ENCODE results near the gene SPAG8. TPM values are rescaled to one million over a fixed set of nuclear protein-coding genes. Genes with fewer than 3 reads are reported as not detected.

The SPAG8 gene
- total RNA-seq, 4 donors from 2014 or later = 0.81 to 2.1 (median 1.4) TPM

GRCh38 chr9:35835766-35836165 lies 23.7 kb upstream of the SPAG8 start:
- peaks cover 0 to 39% (median 6%) of the 10 kb centered on the region in 3 donors for H3K4me1 ChIP-seq
- 80 to 100% methylated on average over 1 to 2 of the region's 2 CpGs for WGBS, 2 donors (ENCODE audit: low coverage in 1 of 2)
- no peak overlapping the region for H3K27ac ChIP-seq
- no peak for ATAC-seq
- H3K36me3 ChIP-seq = peaks cover 0 to 17% of the 10 kb centered on the region in 2 donors
- H3K9me3 ChIP-seq = no peaks in the 10 kb centered on the region
- no peaks in the 10 kb centered on the region for H3K27me3 ChIP-seq
- no peak overlapping the region for H3K4me3 ChIP-seq
- TF ChIP-seq EP300 (IDR thresholded peaks at IDR 0.05) (no peak), POLR2A (IDR thresholded peaks at IDR 0.05) (no peak), POLR2AphosphoS5 (IDR thresholded peaks at IDR 0.05) (no peak), CTCF (IDR thresholded peaks at IDR 0.05) (no peak)

GRCh38 chr9:35835216-35835632 lies 23.2 kb upstream of the SPAG8 start:
- Histone ChIP-seq H3K36me3 (peaks cover 0 to 17% of the 10 kb centered on the region in 2 donors), H3K4me3 (no peak overlapping the region), H3K27me3 (no peaks in the 10 kb centered on the region), H3K4me1 (peaks cover 0 to 45% (median 11%) of the 10 kb centered on the region in 3 donors), H3K9me3 (no peaks in the 10 kb centered on the region), H3K27ac (no peak overlapping the region)
- TF ChIP-seq POLR2A (IDR thresholded peaks at IDR 0.05) = no peak
- TF ChIP-seq EP300 (IDR thresholded peaks at IDR 0.05) = no peak
- no peak for TF ChIP-seq POLR2AphosphoS5 (IDR thresholded peaks at IDR 0.05)
- no peak for TF ChIP-seq CTCF (IDR thresholded peaks at IDR 0.05)
- 80 to 100% methylated on average over 1 of the region's 3 CpGs for WGBS, 2 donors (ENCODE audit: low coverage in 1 of 2)
- ATAC-seq = no peak

- no peak overlapping the region for H3K27ac ChIP-seq
- no peak for ATAC-seq
- TF ChIP-seq POLR2AphosphoS5 (IDR thresholded peaks at IDR 0.05) (no peak), EP300 (IDR thresholded peaks at IDR 0.05) (no peak), CTCF (IDR thresholded peaks at IDR 0.05) (no peak), POLR2A (IDR thresholded peaks at IDR 0.05) (no peak)
- no peaks in the 10 kb centered on the region for H3K9me3 ChIP-seq
- peaks cover 0 to 17% of the 10 kb centered on the region in 2 donors for H3K36me3 ChIP-seq
- peaks cover 0 to 52% (median 18%) of the 10 kb centered on the region in 3 donors for H3K4me1 ChIP-seq
- no peaks in the 10 kb centered on the region for H3K27me3 ChIP-seq
- WGBS, 2 donors (ENCODE audit: low coverage in 1 of 2) = 74 to 77% methylated on average over 9 to 10 of the region's 14 CpGs
- no peak overlapping the region for H3K4me3 ChIP-seq
Observed at GRCh38 chr9:35834260-35835215, 22.5 kb upstream of the SPAG8 start.

GRCh38 chr9:35832814-35833213 lies 20.8 kb upstream of the SPAG8 start:
- H3K4me1 ChIP-seq = peaks cover 0 to 63% (median 21%) of the 10 kb centered on the region in 3 donors
- H3K9me3 ChIP-seq = no peaks in the 10 kb centered on the region
- H3K27me3 ChIP-seq = no peaks in the 10 kb centered on the region
- peak overlapping the region in 2 of 4 donors; percentile 11 to 52 for H3K27ac ChIP-seq
- H3K36me3 ChIP-seq = peaks cover 0 to 17% of the 10 kb centered on the region in 2 donors
- ATAC-seq = no peak
- TF ChIP-seq POLR2AphosphoS5 (IDR thresholded peaks at IDR 0.05) (no peak), POLR2A (IDR thresholded peaks at IDR 0.05) (no peak), CTCF (IDR thresholded peaks at IDR 0.05) (no peak), EP300 (IDR thresholded peaks at IDR 0.05) (no peak)
- H3K4me3 ChIP-seq = no peak overlapping the region
- 69 to 90% methylated on average over 4 to 5 of the region's 5 CpGs for WGBS, 2 donors (ENCODE audit: low coverage in 1 of 2)
